Adrenal gland (tissue), 12 donors: ENCODE results near the gene RNF144B. TPM values are rescaled to one million over a fixed set of nuclear protein-coding genes. Genes with fewer than 3 reads are reported as not detected.

Experiments
- DNase-seq, 7 donors: peaks; one replicate each; pipeline ENCODE4 v3.0.0-alpha.2; 2019 to 2020
- H3K27ac ChIP-seq, 5 donors: fragments of 200-600 bp; sonication (generic) in 4 of 5; 1 replicate in 3 of 5; 2 replicates in 2 of 5; pipeline versions ENCODE4 v1.5.1 to v1.8.0; 2016 to 2020; ENCODE audit warnings: mild to moderate bottlenecking in 1 of 5
- H3K27me3 ChIP-seq: fragments of 200-600 bp; 2 replicates; pipeline ENCODE4 v1.8.0; 2021
- H3K36me3 ChIP-seq, 2 donors: fragments of 200-600 bp; replicated peaks in 1 of 2; 1 replicate in 1 of 2; 2 replicates in 1 of 2; pipeline versions ENCODE4 v1.5.1 to v1.8.0; 2018 to 2022
- H3K4me1 ChIP-seq, 2 donors: fragments of 200-600 bp; replicated peaks in 1 of 2; 1 replicate in 1 of 2; 2 replicates in 1 of 2; pipeline versions ENCODE4 v1.5.1 to v1.8.0; 2018 to 2021
- H3K4me3 ChIP-seq, 4 donors: fragments of 200-600 bp; sonication (generic) in 3 of 4; one replicate each; pipeline ENCODE4 v1.5.1; 2016 to 2018
- H3K9me3 ChIP-seq, 3 donors: fragments of 200-600 bp; sonication (generic) in 1 of 3; replicated peaks in 1 of 3; 1 replicate in 2 of 3; 2 replicates in 1 of 3; pipeline versions ENCODE4 v1.5.1 to v1.8.0; 2016 to 2021
- CTCF ChIP-seq, 6 experiments: fragments of 450-650 bp in 4 of 6; fragments of 200-600 bp in 2 of 6; sonication (generic) in 1 of 6; IDR thresholded peaks; 1 replicate in 5 of 6; 2 replicates in 1 of 6; pipeline versions ENCODE4 v1.5.1 to v1.8.0; 2016 to 2021; ENCODE audit warnings: antibody characterized with exemption in 6 of 6, mild to moderate bottlenecking in 2 of 6, moderate library complexity in 1 of 6
- POLR2A ChIP-seq, 2 donors: fragments of 450-650 bp; IDR thresholded peaks; one replicate each; pipeline ENCODE4 v1.6.1; 2017; ENCODE audit warnings: antibody characterized with exemption in 2 of 2, mild to moderate bottlenecking in 2 of 2, moderate library complexity in 1 of 2
- WGBS, 4 donors: extraction: QIAGEN DNeasy Blood & Tissue Kit in 2 of 4; methylation state at CpG; one replicate each; pipeline versions ENCODE4 v1.1.5 to v1.1.7; 2013 to 2017; 5-methylcytosine and 5-hydroxymethylcytosine counted together
- intact Hi-C, 2 donors: fragments of 100-400 bp; cut with DNase I; formaldehyde crosslinking; loops; one replicate each; pipeline versions ENCODE4 v1.14.1 to v1.15.0; 2022 to 2023
- polyA plus RNA-seq, 3 donors: library from polyadenylated mRNA; stranded (reverse); fragments of 200-250 nt in 2 of 3; fragments of 350-450 nt in 1 of 3; fragmentation: Illumina TruSeq in 1 of 3; extraction: RNeasy Lipid Tissue Mini Kit (QIAGEN cat#74804) in 1 of 3; gene quantifications; one replicate each; pipeline ENCODE4 v1.2.3, GENCODE V29; 2013 to 2014
- total RNA-seq, 9 donors: library from RNA; depleted of rRNA in 4 of 9; stranded (reverse); fragments of >200 nt in 4 of 9; fragments of 120-200 nt in 1 of 9; fragmentation: NEBNext Ultra II Directional in 1 of 9; extraction: Animal tissue kit (Norgen Biotek cat#: 25700) in 1 of 9; gene quantifications; one replicate each; pipeline versions ENCODE4 v1.1.0 to v1.2.4, GENCODE V29; 2013 to 2023
- donor health status: healthy with polysubstance abuse.
- donor health status: Bipolar disorder and iron deficiency.
- donor health status: DM: yes; HTN: yes; CAD: no.
- donor health status: DM: no; HTN: no; CAD: no.
- donor health status: DM: no; HTN: no; CAD: no.
- donor health status: DM: yes; HTN: yes; CAD: no.

RNF144B gene
- total and polyA plus RNA-seq, 12 donors, result 1.9 to 11.0 (median 7.4) TPM

- DNase-seq, result no peak
- Histone ChIP-seq H3K9me3 (no peaks in the 10 kb centered on the region), H3K27me3 (no peaks in the 10 kb centered on the region), H3K4me1 (no peaks in the 10 kb centered on the region), H3K4me3 (no peak overlapping the region), H3K27ac (no peak overlapping the region), H3K36me3 (no peaks in the 10 kb centered on the region)
- WGBS, 4 donors, result 55 to 70% (median 65%) methylated on average over 2 of the region's 2 CpGs
- intact Hi-C loops, result no loop called here
- TF ChIP-seq CTCF (IDR thresholded peaks at IDR 0.05) (no peak), POLR2A (IDR thresholded peaks at IDR 0.05) (no peak)
These were observed 108.1 kb downstream of the RNF144B start for GRCh38 chr6:18495236-18495635.

- H3K27me3 ChIP-seq, result no peaks in the 10 kb centered on the region
- intact Hi-C loops, result no loop called here
- no peak for TF ChIP-seq CTCF (IDR thresholded peaks at IDR 0.05)
- TF ChIP-seq POLR2A (IDR thresholded peaks at IDR 0.05), result no peak
- no peaks in the 10 kb centered on the region for H3K36me3 ChIP-seq
- no peaks in the 10 kb centered on the region for H3K4me1 ChIP-seq
- no peak overlapping the region for H3K4me3 ChIP-seq
- no peak overlapping the region for H3K27ac ChIP-seq
- no peaks in the 10 kb centered on the region for H3K9me3 ChIP-seq
- DNase-seq, result no peak
- WGBS, 4 donors, result 59 to 76% (median 71%) methylated on average over 3 of the region's 3 CpGs
These were observed 109.3 kb downstream of the RNF144B start for GRCh38 chr6:18496462-18496861.

GRCh38 chr6:18497006-18497405 lies 109.9 kb downstream of the RNF144B start:
- Histone ChIP-seq H3K4me3 (no peak overlapping the region), H3K36me3 (no peaks in the 10 kb centered on the region), H3K9me3 (no peaks in the 10 kb centered on the region), H3K27ac (no peak overlapping the region), H3K27me3 (no peaks in the 10 kb centered on the region), H3K4me1 (no peaks in the 10 kb centered on the region)
- intact Hi-C loops, result no loop called here
- no peak for DNase-seq
- TF ChIP-seq POLR2A (IDR thresholded peaks at IDR 0.05) (no peak), CTCF (IDR thresholded peaks at IDR 0.05) (no peak)
- 70 to 84% (median 72%) methylated on average over 2 of the region's 2 CpGs for WGBS, 4 donors

GRCh38 chr6:18498408-18498807 lies 111.3 kb downstream of the RNF144B start:
- WGBS, 4 donors, result 38 to 76% (median 72%) methylated on average over 2 of the region's 2 CpGs
- no peaks in the 10 kb centered on the region for H3K9me3 ChIP-seq
- no peaks in the 10 kb centered on the region for H3K4me1 ChIP-seq
- intact Hi-C loops, result no loop called here
- H3K27ac ChIP-seq, result no peak overlapping the region
- no peak overlapping the region for H3K4me3 ChIP-seq
- no peak for DNase-seq
- H3K27me3 ChIP-seq, result no peaks in the 10 kb centered on the region
- no peaks in the 10 kb centered on the region for H3K36me3 ChIP-seq
- TF ChIP-seq POLR2A (IDR thresholded peaks at IDR 0.05), result no peak
- TF ChIP-seq CTCF (IDR thresholded peaks at IDR 0.05), result no peak
